Activated CD4-positive, CD25-positive, alpha-beta regulatory T cell (primary cell): Measurements from ENCODE around the gene OLIG3.

Experiments used
- DNase-seq, 4 experiments: peaks; one replicate each; lab custom pipeline; 2025; lab: John Stamatoyannopoulos, UW

The OLIG3 gene

GRCh38 chr6:137495703-137496336 lies 1.6 kb upstream of the OLIG3 start:
- DNase-seq, result no peak

GRCh38 chr6:137494988-137495702 lies 951 bp upstream of the OLIG3 start:
- no peak for DNase-seq

- no peak for DNase-seq
Observed at GRCh38 chr6:137493218-137494038, 766 bp downstream of the OLIG3 start.

- no peak for DNase-seq
Observed at GRCh38 chr6:137492289-137493217, 1.6 kb downstream of the OLIG3 start.

- no peak for DNase-seq
Observed at GRCh38 chr6:137491478-137491877, 2.7 kb downstream of the OLIG3 start.

GRCh38 chr6:137490961-137491360 lies 3.2 kb downstream of the OLIG3 start:
- DNase-seq, result no peak

GRCh38 chr6:137490006-137490905 lies 3.9 kb downstream of the OLIG3 start:
- no peak for DNase-seq

- no peak for DNase-seq
Observed at GRCh38 chr6:137489046-137490005, 4.9 kb downstream of the OLIG3 start.

GRCh38 chr6:137488150-137489045 lies 5.8 kb downstream of the OLIG3 start:
- DNase-seq, result no peak

- DNase-seq, result no peak
Observed at GRCh38 chr6:137487869-137488149, 6.4 kb downstream of the OLIG3 start.

- DNase-seq, result no peak
Observed at GRCh38 chr6:137487181-137487868, 6.9 kb downstream of the OLIG3 start.

- DNase-seq, result no peak
Observed at GRCh38 chr6:137486416-137486815, 7.8 kb downstream of the OLIG3 start.

GRCh38 chr6:137480431-137480830 lies 13.8 kb downstream of the OLIG3 start:
- no peak for DNase-seq

GRCh38 chr6:137475103-137475502 lies 19.1 kb downstream of the OLIG3 start:
- no peak for DNase-seq

GRCh38 chr6:137473598-137473997 lies 20.6 kb downstream of the OLIG3 start:
- DNase-seq, result no peak

GRCh38 chr6:137472641-137473137 lies 21.5 kb downstream of the OLIG3 start:
- no peak for DNase-seq

GRCh38 chr6:137471986-137472385 lies 22.2 kb downstream of the OLIG3 start:
- no peak for DNase-seq

GRCh38 chr6:137471497-137471896 lies 22.7 kb downstream of the OLIG3 start:
- no peak for DNase-seq
